HUES6 (cell line): ENCODE data around the gene SERTAD4.
A peak's percentile ranks its signal among the peaks of the same experiment; 100 is the strongest.

Source experiments
- H3K27ac ChIP-seq: 2 replicates; pipeline ENCODE4 v1.7.0; 2013; ENCODE audit warnings: low read depth, mild to moderate bottlenecking, low read length, inconsistent platforms
- H3K27me3 ChIP-seq: 2 replicates; pipeline ENCODE4 v1.6.1; 2013; ENCODE audit warnings: low read length; ENCODE audit not compliant: control insufficient read depth, insufficient read depth
- H3K36me3 ChIP-seq: 2 replicates; pipeline ENCODE4 v1.6.1; 2013; ENCODE audit warnings: low read length; ENCODE audit not compliant: control insufficient read depth, insufficient read depth
- H3K4me1 ChIP-seq: 2 replicates; pipeline ENCODE4 v1.6.1; 2013; ENCODE audit warnings: low read length; ENCODE audit not compliant: control insufficient read depth, insufficient read depth
- H3K4me3 ChIP-seq: 2 replicates; pipeline ENCODE4 v1.5.1; 2013; ENCODE audit warnings: low read depth, low read length
- H3K9ac ChIP-seq: one replicate; pipeline ENCODE4 v1.6.1; 2013; ENCODE audit warnings: mild to moderate bottlenecking, low read length
- H3K9me3 ChIP-seq: 2 replicates; pipeline ENCODE4 v1.6.1; 2013; ENCODE audit warnings: low read depth, low read length; ENCODE audit not compliant: control insufficient read depth, insufficient read depth

SERTAD4 gene

DNA sequence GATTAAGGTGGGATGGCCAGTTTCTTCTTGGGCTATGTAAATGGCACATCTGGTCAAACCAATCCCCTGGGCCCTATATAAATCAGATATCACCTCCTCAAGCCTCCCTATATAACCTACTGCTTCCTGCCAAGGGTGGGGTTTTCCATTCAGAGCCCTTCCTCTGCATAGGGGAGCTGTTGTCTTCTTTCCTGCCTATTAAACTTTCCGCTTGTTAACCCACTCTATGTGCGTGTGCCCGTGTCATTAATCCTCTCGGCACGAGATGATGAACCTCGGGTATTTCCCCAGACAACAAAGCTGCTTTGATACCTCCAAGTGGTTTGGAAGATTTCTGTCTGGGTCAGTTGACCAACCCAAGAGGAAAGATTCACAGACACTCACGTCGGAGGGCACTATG, 19.3 kb upstream of the SERTAD4 start:
- Histone ChIP-seq H3K9me3 (no peaks in the 10 kb centered on the region), H3K27me3 (no peaks in the 10 kb centered on the region), H3K4me1 (peaks cover 7% of the 10 kb centered on the region; the same call in 1 of the 2 replicates), H3K9ac (no peak overlapping the region), H3K27ac (no peak overlapping the region), H3K4me3 (no peak overlapping the region), H3K36me3 (no peaks in the 10 kb centered on the region)

- H3K36me3 ChIP-seq: no peaks in the 10 kb centered on the region
- H3K27me3 ChIP-seq: no peaks in the 10 kb centered on the region
- no peaks in the 10 kb centered on the region for H3K9me3 ChIP-seq
- H3K9ac ChIP-seq: no peak overlapping the region
- H3K4me1 ChIP-seq: peaks cover 7% of the 10 kb centered on the region; the same call in 1 of the 2 replicates
- no peak overlapping the region for H3K27ac ChIP-seq
- H3K4me3 ChIP-seq: no peak overlapping the region
Measured at GRCh38 chr1:210214573-210215409, 17.8 kb upstream of the SERTAD4 start.

- H3K4me1 ChIP-seq: peaks cover 8% of the 10 kb centered on the region
- H3K27me3 ChIP-seq: no peaks in the 10 kb centered on the region
- no peak overlapping the region for H3K27ac ChIP-seq
- no peaks in the 10 kb centered on the region for H3K36me3 ChIP-seq
- H3K9me3 ChIP-seq: no peaks in the 10 kb centered on the region
- H3K4me3 ChIP-seq: no peak overlapping the region
- H3K9ac ChIP-seq: no peak overlapping the region
Measured at GRCh38 chr1:210217482-210217881, 15.1 kb upstream of the SERTAD4 start.

DNA sequence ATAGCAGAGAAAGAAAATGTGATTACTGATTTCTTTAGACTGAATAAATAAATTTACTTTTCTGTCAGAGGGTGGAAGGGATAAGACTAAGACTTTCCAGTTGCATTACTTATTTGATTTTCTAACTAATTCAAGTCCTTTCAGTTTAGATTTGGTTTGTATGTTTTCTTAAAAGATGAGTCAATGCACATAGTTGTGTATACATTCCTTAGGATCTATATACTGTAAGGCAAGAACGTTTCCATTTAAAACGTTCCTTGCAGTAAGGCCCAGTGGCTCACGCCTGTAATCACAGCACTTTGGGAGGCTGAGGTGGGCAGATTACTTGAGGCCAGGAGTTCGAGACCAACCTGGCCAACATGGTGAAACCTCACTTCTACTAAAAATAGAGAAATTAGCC, 14.5 kb upstream of the SERTAD4 start:
- H3K9ac ChIP-seq: no peak overlapping the region
- no peaks in the 10 kb centered on the region for H3K27me3 ChIP-seq
- no peak overlapping the region for H3K4me3 ChIP-seq
- no peaks in the 10 kb centered on the region for H3K36me3 ChIP-seq
- H3K27ac ChIP-seq: no peak overlapping the region
- H3K9me3 ChIP-seq: no peaks in the 10 kb centered on the region
- H3K4me1 ChIP-seq: peaks cover 10% of the 10 kb centered on the region

- no peaks in the 10 kb centered on the region for H3K27me3 ChIP-seq
- no peak overlapping the region for H3K4me3 ChIP-seq
- H3K36me3 ChIP-seq: no peaks in the 10 kb centered on the region
- H3K9me3 ChIP-seq: no peaks in the 10 kb centered on the region
- H3K27ac ChIP-seq: no peak overlapping the region
- no peak overlapping the region for H3K9ac ChIP-seq
- peaks cover 12% of the 10 kb centered on the region for H3K4me1 ChIP-seq
Measured at GRCh38 chr1:210222340-210223006, 10.1 kb upstream of the SERTAD4 start.

- no peaks in the 10 kb centered on the region for H3K27me3 ChIP-seq
- no peaks in the 10 kb centered on the region for H3K36me3 ChIP-seq
- H3K9ac ChIP-seq: no peak overlapping the region
- no peak overlapping the region for H3K27ac ChIP-seq
- peaks cover 12% of the 10 kb centered on the region for H3K4me1 ChIP-seq
- H3K4me3 ChIP-seq: no peak overlapping the region
- H3K9me3 ChIP-seq: no peaks in the 10 kb centered on the region
Measured at GRCh38 chr1:210223226-210223904, 9.2 kb upstream of the SERTAD4 start.

- no peak overlapping the region for H3K9ac ChIP-seq
- no peak overlapping the region for H3K27ac ChIP-seq
Measured at GRCh38 chr1:210228158-210228557, 4.4 kb upstream of the SERTAD4 start.

GRCh38 chr1:210230149-210230695, 2.4 kb upstream of the SERTAD4 start:
- no peaks in the 10 kb centered on the region for H3K9me3 ChIP-seq

More at GRCh38 chr1:210228158-210228557, 4.4 kb upstream of the SERTAD4 start:
- Histone ChIP-seq H3K27me3 (peaks cover 25% of the 10 kb centered on the region), H3K4me3 (no peak overlapping the region), H3K36me3 (no peaks in the 10 kb centered on the region), H3K9me3 (no peaks in the 10 kb centered on the region), H3K4me1 (peaks cover 8% of the 10 kb centered on the region; the same call in 1 of the 2 replicates)

GRCh38 chr1:210231846-210232510, 618 bp upstream of the SERTAD4 start:
- Histone ChIP-seq H3K4me3 (peak overlapping the region; percentile 81), H3K27me3 (peaks cover 52% of the 10 kb centered on the region), H3K36me3 (no peaks in the 10 kb centered on the region), H3K27ac (no peak overlapping the region), H3K9ac (peak overlapping the region; percentile 33), H3K4me1 (peaks cover 20% of the 10 kb centered on the region), H3K9me3 (no peaks in the 10 kb centered on the region)

More at GRCh38 chr1:210230149-210230695, 2.4 kb upstream of the SERTAD4 start:
- peaks cover 13% of the 10 kb centered on the region for H3K4me1 ChIP-seq
- H3K9ac ChIP-seq: no peak overlapping the region
- no peak overlapping the region for H3K4me3 ChIP-seq
- H3K27ac ChIP-seq: no peak overlapping the region
- H3K36me3 ChIP-seq: no peaks in the 10 kb centered on the region
- peaks cover 46% of the 10 kb centered on the region for H3K27me3 ChIP-seq

- H3K9ac ChIP-seq: peak overlapping the region; percentile 88
- H3K27ac ChIP-seq: peak overlapping the region; percentile 51; the same call in 1 of the 2 replicates
- H3K4me1 ChIP-seq: peaks cover 31% of the 10 kb centered on the region
- H3K27me3 ChIP-seq: peaks cover 52% of the 10 kb centered on the region
- H3K36me3 ChIP-seq: no peaks in the 10 kb centered on the region
- H3K9me3 ChIP-seq: no peaks in the 10 kb centered on the region
- H3K4me3 ChIP-seq: peak overlapping the region; percentile 81
Measured at GRCh38 chr1:210233216-210233494, 559 bp downstream of the SERTAD4 start.
